Right lobe of liver (tissue), 6 donors: Measurements from ENCODE around the gene RFTN2. TPM values are rescaled to one million over a fixed set of nuclear protein-coding genes. Genes with fewer than 3 reads are reported as not detected.

Experiments
- ATAC-seq, 4 donors: fragments of 200-7000 bp; cut with Tn5 transposase; one replicate each; pipeline ENCODE4 v1.9.1; 2020; ENCODE audit warnings: mild to moderate bottlenecking in 4 of 4, moderate library complexity in 4 of 4
- DNase-seq, 3 donors: peaks; one replicate each; pipeline ENCODE4 v3.0.0-alpha.2; 2020
- H3K27ac ChIP-seq, 3 donors: fragments of 200-600 bp; one replicate each; pipeline ENCODE4 v1.8.0; 2022
- H3K27me3 ChIP-seq, 2 donors: fragments of 200-600 bp; one replicate each; pipeline ENCODE4 v1.8.0; 2022
- H3K36me3 ChIP-seq, 4 donors: fragments of 200-600 bp; sonication (generic) in 1 of 4; one replicate each; pipeline versions ENCODE4 v1.5.1 to v1.8.0; 2017 to 2022; ENCODE audit warnings: control low read depth in 1 of 4
- H3K4me1 ChIP-seq, 4 donors: fragments of 200-600 bp; sonication (generic) in 1 of 4; one replicate each; pipeline versions ENCODE4 v1.5.1 to v1.8.0; 2017 to 2022; ENCODE audit warnings: control low read depth in 1 of 4
- H3K4me3 ChIP-seq, 3 donors: fragments of 200-600 bp; one replicate each; pipeline ENCODE4 v1.8.0; 2022
- H3K9me3 ChIP-seq, 4 donors: fragments of 200-600 bp; sonication (generic) in 1 of 4; one replicate each; pipeline versions ENCODE4 v1.5.1 to v1.8.0; 2017 to 2022; ENCODE audit warnings: control low read depth in 1 of 4
- CTCF ChIP-seq, 4 donors: fragments of 200-600 bp in 3 of 4; fragments of 450-650 bp in 1 of 4; IDR thresholded peaks; one replicate each; pipeline versions ENCODE4 v1.5.1 to v1.8.0; 2016 to 2022; ENCODE audit warnings: antibody characterized with exemption in 4 of 4, mild to moderate bottlenecking in 2 of 4
- POLR2A ChIP-seq: fragments of 450-650 bp; IDR thresholded peaks from one replicate; pipeline ENCODE4 v1.6.1; 2017; ENCODE audit warnings: antibody characterized with exemption, mild to moderate bottlenecking
- WGBS: methylation state at CpG from one replicate; pipeline ENCODE4 v1.1.6; 2018; ENCODE audit warnings: low coverage, low lambda C conversion rate; ENCODE audit not compliant: insufficient coverage; ENCODE audit errors: missing lambda C conversion rate; 5-methylcytosine and 5-hydroxymethylcytosine counted together
- intact Hi-C, 2 donors: fragments of 100-400 bp; cut with DNase I; formaldehyde crosslinking; loops; one replicate each; pipeline versions ENCODE4 v1.11.2 to v1.14.1; 2022
- small RNA-seq, 2 experiments: library from RNA; depleted of rRNA; stranded (forward); fragments of <200 nt; gene quantifications; one replicate each; pipeline ENCODE3, GENCODE V24; 2016
- total RNA-seq, 6 experiments: library from RNA; depleted of rRNA in 2 of 6; stranded (reverse); fragments of >200 nt in 2 of 6; fragmentation: NEBNext Ultra II Directional in 3 of 6; extraction: Animal tissue kit (Norgen Biotek cat#: 25700) in 3 of 6; gene quantifications; one replicate each; pipeline versions ENCODE4 v1.1.0 to v1.2.4, GENCODE V29; 2016 to 2023
- donor health status: DM: no; HTN: yes; CAD: no.
- donor health status: DM: no; HTN: no; CAD: no.
- donor health status: DM: no; HTN: no; CAD: no.
- donor health status: DM: no; HTN: yes; CAD: no.
- donor health status: DM: no; HTN: yes; CAD: no.

The RFTN2 gene
- total RNA-seq, 6 experiments from 2014 or later, result 0.58 to 1.9 (median 1.0) TPM

GRCh38 chr2:197543206-197543605, 132.2 kb downstream of the RFTN2 start:
- WGBS, result 80% methylated on average over 3 of the region's 3 CpGs
- H3K36me3 ChIP-seq, result peaks cover 0 to 30% (median 8%) of the 10 kb centered on the region in 4 donors

GRCh38 chr2:197539734-197540133, 135.7 kb downstream of the RFTN2 start:
- TF ChIP-seq POLR2A (no peak), CTCF (IDR thresholded peaks at IDR 0.05) (no peak)
- Histone ChIP-seq H3K27me3 (no peaks in the 10 kb centered on the region), H3K36me3 (peaks cover 0 to 55% (median 8%) of the 10 kb centered on the region in 4 donors), H3K9me3 (no peaks in the 10 kb centered on the region), H3K27ac (no peak overlapping the region), H3K4me3 (no peak overlapping the region), H3K4me1 (no peaks in the 10 kb centered on the region)
- intact Hi-C loops, result loop anchor here in 1 of 2 donors (10.0 kb wide), 1 partner anchor 245 kb away; the partner anchor contains the start of gene BOLL
- DNase-seq (no peak), ATAC-seq (no peak)
- 62% methylated on average over 1 of the region's 1 CpG for WGBS

More at GRCh38 chr2:197543206-197543605, 132.2 kb downstream of the RFTN2 start:
- intact Hi-C loops, result loop anchor here in 1 of 2 donors (10.0 kb wide), 1 partner anchor 242 kb away; the partner anchor contains the start of gene BOLL
- Histone ChIP-seq H3K4me3 (no peak overlapping the region), H3K4me1 (no peaks in the 10 kb centered on the region), H3K9me3 (no peaks in the 10 kb centered on the region), H3K27ac (no peak overlapping the region), H3K27me3 (no peaks in the 10 kb centered on the region)
- no peak for TF ChIP-seq CTCF (IDR thresholded peaks at IDR 0.05)
- no peak for TF ChIP-seq POLR2A
- DNase-seq, result no peak
- no peak for ATAC-seq

GRCh38 chr2:197538412-197538811, 137.0 kb downstream of the RFTN2 start:
- 52% methylated on average over 2 of the region's 2 CpGs for WGBS
- no peak for TF ChIP-seq POLR2A
- no peak for TF ChIP-seq CTCF (IDR thresholded peaks at IDR 0.05)
- no peaks in the 10 kb centered on the region for H3K4me1 ChIP-seq
- H3K9me3 ChIP-seq, result no peaks in the 10 kb centered on the region
- ATAC-seq (no peak), DNase-seq (no peak)
- no peaks in the 10 kb centered on the region for H3K27me3 ChIP-seq
- intact Hi-C loops, result no loop called here
- no peak overlapping the region for H3K4me3 ChIP-seq
- peaks cover 0 to 50% (median 5%) of the 10 kb centered on the region in 4 donors for H3K36me3 ChIP-seq
- H3K27ac ChIP-seq, result no peak overlapping the region

Small RNA genes lying within 50 kb of the gene (small RNA-seq; reads per million reads assigned to genes)
- gene AC020550.1, result 0 reads per million in 2 experiments

Other genes starting within 250 kb of the RFTN2 start
- 100 to 1,000 TPM in 3 of 6 experiments, 10 to 100 TPM in 3; 74.6 to 113 (median 100) TPM for gene SF3B1, start 240.6 kb downstream of the RFTN2 start, total RNA-seq
- 10 to 100 TPM; 11.7 to 23.7 (median 17.1) TPM for gene COQ10B, start 222.0 kb downstream of the RFTN2 start, total RNA-seq
- 100 to 1,000 TPM; 241 to 552 (median 353) TPM for gene HSPD1, start 175.7 kb downstream of the RFTN2 start, total RNA-seq
- 100 to 1,000 TPM in 4 of 6 experiments, 10 to 100 TPM in 2; 91.8 to 318 (median 209) TPM for gene HSPE1, start 175.2 kb downstream of the RFTN2 start, total RNA-seq
- gene MOB4, start 159.5 kb downstream of the RFTN2 start, total RNA-seq, result 10 to 100 TPM in 2 of 6 experiments, 1 to 10 TPM in 4; 3.4 to 10.7 (median 8.0) TPM
- 10 to 100 TPM in 2 of 6 experiments, 1 to 10 TPM in 4; 5.1 to 15.1 (median 6.6) TPM for gene MARS2, start 29.8 kb upstream of the RFTN2 start, total RNA-seq
- not detected for gene BOLL, start 109.7 kb upstream of the RFTN2 start, total RNA-seq
- under 1 TPM; 0.12 to 0.37 (median 0.24) TPM for gene PLCL1, start 129.0 kb upstream of the RFTN2 start, total RNA-seq